ENCODE data around the gene APOLD1. TPM values are rescaled to one million over a fixed set of nuclear protein-coding genes. Genes with fewer than 3 reads are reported as not detected.
"Not testable (repeated sequence)": the region's sequence is repeated elsewhere in the genome, so short reads cannot be mapped to it uniquely, and the experiment has no call there.

Gene APOLD1
- polyA plus RNA-seq (ENCODE audit: low read depth in 6 of 6), result 1 to 10 TPM in 3 of 6 donors, under 1 TPM in 2, not detected in 1; 0.51 to 2.0 (median 1.1) TPM

GRCh38 chr12:12784911-12785814, at the start of gene APOLD1:
APOLD1 (plus strand) TSS chr12:12785659; CDS start chr12:12785692, 33 bp downstream.
- H3K27ac Mint-ChIP-seq, result peak within 1 kb of the TSS in 4 of 6 donors; percentile 49 to 76 (median 74)
- no peaks in the 10 kb centered on the region for H3K27me3 Mint-ChIP-seq
- DNase-seq, result no peak
- no peaks in the 10 kb centered on the region for H3K36me3 Mint-ChIP-seq
- peaks cover 0 to 21% (median 11%) of the 10 kb centered on the region in 3 donors for H3K4me1 Mint-ChIP-seq
- H3K9me3 Mint-ChIP-seq, result no peaks in the 10 kb centered on the region
- H3K4me3 Mint-ChIP-seq, result peak within 1 kb of the TSS; percentile 78 to 92 (median 88)
- no peak for ATAC-seq (ENCODE audit: low read depth in 2 of 2)

GRCh38 chr12:12736759-12737676, 48.4 kb upstream of the APOLD1 start:
- ATAC-seq (ENCODE audit: low read depth in 2 of 2), result peak; percentile 87
- peak overlapping the region in 7 of 8 donors; percentile 41 to 76 (median 56) for H3K4me3 Mint-ChIP-seq
- peak; percentile 48 for DNase-seq
- no peaks in the 10 kb centered on the region for H3K36me3 Mint-ChIP-seq
- H3K9me3 Mint-ChIP-seq, result no peaks in the 10 kb centered on the region
- peaks cover 10 to 23% (median 22%) of the 10 kb centered on the region in 3 donors for H3K4me1 Mint-ChIP-seq
- peak overlapping the region in 5 of 6 donors; percentile 62 to 92 (median 87) for H3K27ac Mint-ChIP-seq
- H3K27me3 Mint-ChIP-seq, result no peaks in the 10 kb centered on the region

GRCh38 chr12:12738152-12738551, 47.3 kb upstream of the APOLD1 start:
- not testable (repeated sequence) for H3K4me3 Mint-ChIP-seq; DNase-seq; H3K27me3 Mint-ChIP-seq; ATAC-seq (ENCODE audit: low read depth in 2 of 2); H3K9me3 Mint-ChIP-seq; H3K36me3 Mint-ChIP-seq
- Mint-ChIP-seq H3K27ac (peak overlapping the region in 1 of 6 donors; percentile 57), H3K4me1 (peaks cover 10 to 22% (median 22%) of the 10 kb centered on the region in 3 donors)

GRCh38 chr12:12741660-12742059, 43.8 kb upstream of the APOLD1 start:
- DNase-seq (no peak), ATAC-seq (ENCODE audit: low read depth in 2 of 2) (no peak)
- H3K27ac Mint-ChIP-seq, result no peak overlapping the region
- no peaks in the 10 kb centered on the region for H3K27me3 Mint-ChIP-seq
- peaks cover 3 to 12% (median 11%) of the 10 kb centered on the region in 3 donors for H3K4me1 Mint-ChIP-seq
- no peaks in the 10 kb centered on the region for H3K9me3 Mint-ChIP-seq
- H3K4me3 Mint-ChIP-seq, result no peak overlapping the region
- no peaks in the 10 kb centered on the region for H3K36me3 Mint-ChIP-seq

- H3K36me3 Mint-ChIP-seq, result peaks cover 0 to 7% of the 10 kb centered on the region in 2 donors
- H3K4me1 Mint-ChIP-seq, result peaks cover 6 to 10% (median 10%) of the 10 kb centered on the region in 3 donors
- H3K27ac Mint-ChIP-seq, result peak overlapping the region in 2 of 6 donors; percentile 18 to 56
- DNase-seq, result no peak
- H3K27me3 Mint-ChIP-seq, result no peaks in the 10 kb centered on the region
- no peaks in the 10 kb centered on the region for H3K9me3 Mint-ChIP-seq
- no peak for ATAC-seq (ENCODE audit: low read depth in 2 of 2)
- no peak overlapping the region for H3K4me3 Mint-ChIP-seq
Measured at GRCh38 chr12:12744546-12745305, 40.7 kb upstream of the APOLD1 start.

- Mint-ChIP-seq H3K4me3 (no peak overlapping the region), H3K4me1 (peaks cover 6 to 11% (median 10%) of the 10 kb centered on the region in 3 donors), H3K9me3 (no peaks in the 10 kb centered on the region), H3K27me3 (no peaks in the 10 kb centered on the region), H3K36me3 (peaks cover 0 to 7% of the 10 kb centered on the region in 2 donors), H3K27ac (peak overlapping the region in 2 of 6 donors; percentile 18 to 51)
- DNase-seq (no peak), ATAC-seq (ENCODE audit: low read depth in 2 of 2) (no peak)
Measured at GRCh38 chr12:12745576-12746211, 39.8 kb upstream of the APOLD1 start.

- H3K36me3 Mint-ChIP-seq, result peaks cover 0 to 7% of the 10 kb centered on the region in 2 donors
- no peak overlapping the region for H3K4me3 Mint-ChIP-seq
- DNase-seq (no peak), ATAC-seq (ENCODE audit: low read depth in 2 of 2) (no peak)
- no peaks in the 10 kb centered on the region for H3K9me3 Mint-ChIP-seq
- H3K4me1 Mint-ChIP-seq, result peaks cover 6 to 11% (median 10%) of the 10 kb centered on the region in 3 donors
- no peak overlapping the region for H3K27ac Mint-ChIP-seq
- H3K27me3 Mint-ChIP-seq, result no peaks in the 10 kb centered on the region
Measured at GRCh38 chr12:12747278-12747677, 38.2 kb upstream of the APOLD1 start.

GRCh38 chr12:12748044-12748443, 37.4 kb upstream of the APOLD1 start:
- Mint-ChIP-seq H3K4me1 (peaks cover 6 to 11% (median 10%) of the 10 kb centered on the region in 3 donors), H3K27ac (peak overlapping the region in 3 of 6 donors; percentile 30 to 88 (median 81)), H3K9me3 (no peaks in the 10 kb centered on the region), H3K36me3 (peaks cover 0 to 7% of the 10 kb centered on the region in 2 donors), H3K27me3 (no peaks in the 10 kb centered on the region), H3K4me3 (peak overlapping the region in 1 of 8 donors; percentile 54)
- DNase-seq (no peak), ATAC-seq (ENCODE audit: low read depth in 2 of 2) (no peak)

- Mint-ChIP-seq H3K27ac (no peak overlapping the region), H3K36me3 (peaks cover 0 to 7% of the 10 kb centered on the region in 2 donors), H3K9me3 (no peaks in the 10 kb centered on the region), H3K4me1 (peaks cover 6 to 11% (median 10%) of the 10 kb centered on the region in 3 donors), H3K27me3 (no peaks in the 10 kb centered on the region), H3K4me3 (no peak overlapping the region)
- DNase-seq (no peak), ATAC-seq (ENCODE audit: low read depth in 2 of 2) (no peak)
Measured at GRCh38 chr12:12749433-12749832, 36.0 kb upstream of the APOLD1 start.

GRCh38 chr12:12755923-12756322, 29.5 kb upstream of the APOLD1 start:
- H3K36me3 Mint-ChIP-seq, result no peaks in the 10 kb centered on the region
- H3K27me3 Mint-ChIP-seq, result no peaks in the 10 kb centered on the region
- H3K4me1 Mint-ChIP-seq, result peaks cover 0 to 2% (median 0%) of the 10 kb centered on the region in 3 donors
- DNase-seq (no peak), ATAC-seq (ENCODE audit: low read depth in 2 of 2) (no peak)
- peak overlapping the region in 1 of 6 donors; percentile 17 for H3K27ac Mint-ChIP-seq
- no peaks in the 10 kb centered on the region for H3K9me3 Mint-ChIP-seq
- no peak overlapping the region for H3K4me3 Mint-ChIP-seq

- Mint-ChIP-seq H3K27ac (peak overlapping the region in 3 of 6 donors; percentile 54 to 75 (median 65)), H3K27me3 (no peaks in the 10 kb centered on the region), H3K36me3 (no peaks in the 10 kb centered on the region), H3K9me3 (no peaks in the 10 kb centered on the region), H3K4me3 (no peak overlapping the region), H3K4me1 (peaks cover 0 to 2% (median 0%) of the 10 kb centered on the region in 3 donors)
- no peak for ATAC-seq (ENCODE audit: low read depth in 2 of 2)
- no peak for DNase-seq
Measured at GRCh38 chr12:12757121-12757520, 28.3 kb upstream of the APOLD1 start.

GRCh38 chr12:12759234-12759915, 26.1 kb upstream of the APOLD1 start:
- H3K9me3 Mint-ChIP-seq, result no peaks in the 10 kb centered on the region
- DNase-seq, result no peak
- H3K36me3 Mint-ChIP-seq, result no peaks in the 10 kb centered on the region
- no peak overlapping the region for H3K4me3 Mint-ChIP-seq
- H3K27ac Mint-ChIP-seq, result no peak overlapping the region
- H3K4me1 Mint-ChIP-seq, result peaks cover 0 to 2% (median 0%) of the 10 kb centered on the region in 3 donors
- no peak for ATAC-seq (ENCODE audit: low read depth in 2 of 2)
- no peaks in the 10 kb centered on the region for H3K27me3 Mint-ChIP-seq
